H1 (cell line): ENCODE data around the gene EPHA1. TPM values are rescaled to one million over a fixed set of nuclear protein-coding genes. Genes with fewer than 3 reads are reported as not detected.

Experiments used
- CTCF ChIA-PET: fragments of 300-600 bp; sonication (Branson Sonifier 250); formaldehyde crosslinking; loops from one replicate; lab custom pipeline; 2021; ENCODE audit not compliant: partially characterized antibody; lab: Charles Lee
- POLR2A ChIA-PET: fragments of 300-600 bp; sonication (Branson Sonifier 250); formaldehyde crosslinking; loops from one replicate; lab custom pipeline; 2021; ENCODE audit warnings: inconsistent platforms; ENCODE audit not compliant: partially characterized antibody; lab: Charles Lee
- DNase-seq, 2 experiments: peaks; one replicate each; pipeline versions ENCODE4 v3.0.0 to v3.0.0-alpha.2; 2010 to 2022; ENCODE audit warnings: low spot score in 2 of 2, low read depth in 1 of 2, mixed read lengths in 1 of 2
- FAIRE-seq: peaks from 2 replicates; lab custom pipeline; 2011; peaks lifted over from hg19 to GRCh38; lab: Jason Lieb, UNC
- H2AFZ ChIP-seq: 2 replicates; pipeline ENCODE4 v1.8.1; 2012; ENCODE audit warnings: low read length, inconsistent platforms
- H2AK5ac ChIP-seq: 2 replicates; pipeline ENCODE4 v1.6.1; 2013; ENCODE audit warnings: low read depth, low read length
- H2BK120ac ChIP-seq: replicated peaks from 2 replicates; pipeline ENCODE3; 2013; ENCODE audit warnings: low read depth, low read length, inconsistent platforms
- H2BK12ac ChIP-seq: 2 replicates; pipeline ENCODE4 v1.6.1; 2013; ENCODE audit warnings: low read depth, low read length
- H2BK15ac ChIP-seq: 2 replicates; pipeline ENCODE4 v1.6.1; 2013; ENCODE audit warnings: low read length
- H2BK20ac ChIP-seq: 2 replicates; pipeline ENCODE4 v1.6.1; 2013; ENCODE audit warnings: low read length
- H2BK5ac ChIP-seq: 2 replicates; pipeline ENCODE4 v1.6.1; 2013; ENCODE audit warnings: low read depth, low read length
- H3K14ac ChIP-seq: 2 replicates; pipeline ENCODE4 v1.6.1; 2013; ENCODE audit warnings: inconsistent platforms; ENCODE audit not compliant: insufficient read length
- H3K18ac ChIP-seq: 2 replicates; pipeline ENCODE4 v1.6.1; 2013; ENCODE audit warnings: low read length; ENCODE audit errors: extremely low read depth
- H3K23ac ChIP-seq: 2 replicates; pipeline ENCODE4 v1.6.1; 2013; ENCODE audit warnings: inconsistent platforms; ENCODE audit not compliant: insufficient read length
- H3K23me2 ChIP-seq: 2 replicates; pipeline ENCODE4 v1.6.1; 2013; ENCODE audit warnings: low read depth, low read length
- H3K27ac ChIP-seq: 2 replicates; pipeline ENCODE4 v1.6.1; 2011; ENCODE audit warnings: low read depth, low read length, inconsistent platforms
- H3K27me3 ChIP-seq, 4 experiments: replicated peaks in 1 of 4; 1 replicate in 1 of 4; 2 replicates in 3 of 4; pipeline versions ENCODE4 v1.6.1 to v1.8.1; 2011 to 2013; ENCODE audit warnings: low read length in 3 of 4, mild to moderate bottlenecking in 3 of 4, inconsistent platforms in 2 of 4, mixed read lengths in 2 of 4, moderate library complexity in 1 of 4; ENCODE audit not compliant: control insufficient read depth in 3 of 4, insufficient read depth in 3 of 4; ENCODE audit errors: extremely low read depth in 1 of 4
- H3K36me3 ChIP-seq, 4 experiments: 2 replicates each; pipeline versions ENCODE4 v1.6.1 to v1.8.1; 2011 to 2013; ENCODE audit warnings: mild to moderate bottlenecking in 4 of 4, low read length in 3 of 4, moderate library complexity in 2 of 4, control low read depth in 1 of 4, inconsistent platforms in 1 of 4; ENCODE audit not compliant: insufficient read depth in 4 of 4, control insufficient read depth in 2 of 4
- H3K4ac ChIP-seq: replicated peaks from 2 replicates; pipeline ENCODE3; 2013; ENCODE audit warnings: low read length, low read depth, mixed read lengths, inconsistent platforms; ENCODE audit not compliant: insufficient read length
- H3K4me1 ChIP-seq, 4 experiments: replicated peaks in 1 of 4; 1 replicate in 1 of 4; 2 replicates in 3 of 4; pipeline versions ENCODE4 v1.6.1 to v1.8.1; 2011 to 2013; ENCODE audit warnings: low read length in 3 of 4, inconsistent platforms in 2 of 4, mixed read lengths in 1 of 4; ENCODE audit not compliant: insufficient read depth in 4 of 4, control insufficient read depth in 3 of 4
- H3K4me2 ChIP-seq, 2 experiments: 2 replicates each; pipeline versions ENCODE4 v1.6.1 to v1.8.1; 2011 to 2013; ENCODE audit warnings: low read depth in 2 of 2, low read length in 2 of 2, control low read depth in 1 of 2, inconsistent platforms in 1 of 2, mild to moderate bottlenecking in 1 of 2; ENCODE audit not compliant: insufficient read depth in 1 of 2
- H3K4me3 ChIP-seq, 4 experiments: fragments of 200-600, 300-600 bp in 1 of 4; sonication (generic), shearing (Covaris generic), sonication (Bioruptor Twin) in 1 of 4; 2 replicates each; pipeline versions ENCODE4 v1.5.1 to v1.8.1; 2011 to 2016; ENCODE audit warnings: low read length in 4 of 4, low read depth in 3 of 4, control low read depth in 2 of 4, inconsistent platforms in 2 of 4, mild to moderate bottlenecking in 2 of 4, mixed read lengths in 1 of 4, moderate library complexity in 1 of 4; ENCODE audit not compliant: insufficient read depth in 2 of 4; ENCODE audit errors: extremely low read depth in 1 of 4
- H3K56ac ChIP-seq: replicated peaks from 2 replicates; pipeline ENCODE3; 2013; ENCODE audit warnings: low read depth, mild to moderate bottlenecking, mixed read lengths, low read length, inconsistent platforms; ENCODE audit not compliant: insufficient read length
- H3K79me1 ChIP-seq: 2 replicates; pipeline ENCODE4 v1.6.1; 2013; ENCODE audit warnings: low read depth, low read length, control low read depth
- H3K79me2 ChIP-seq, 2 experiments: 2 replicates each; pipeline versions ENCODE4 v1.6.1 to v1.8.1; 2012 to 2013; ENCODE audit warnings: low read length in 2 of 2, mild to moderate bottlenecking in 2 of 2, inconsistent platforms in 1 of 2; ENCODE audit not compliant: insufficient read depth in 2 of 2, control insufficient read depth in 1 of 2
- H3K9ac ChIP-seq, 4 experiments: replicated peaks in 1 of 4; 1 replicate in 1 of 4; 2 replicates in 3 of 4; pipeline versions ENCODE4 v1.6.1 to v1.8.1; 2011 to 2013; ENCODE audit warnings: low read depth in 3 of 4, low read length in 3 of 4, control low read depth in 2 of 4, mild to moderate bottlenecking in 2 of 4, moderate library complexity in 2 of 4, inconsistent platforms in 1 of 4; ENCODE audit errors: extremely low read depth in 1 of 4
- H3K9me3 ChIP-seq, 2 experiments: 2 replicates each; pipeline versions ENCODE4 v1.6.1 to v1.8.1; 2012 to 2013; ENCODE audit warnings: mild to moderate bottlenecking in 2 of 2, moderate library complexity in 2 of 2, control low read depth in 1 of 2, inconsistent platforms in 1 of 2, low read depth in 1 of 2, low read length in 1 of 2, mixed read lengths in 1 of 2; ENCODE audit not compliant: insufficient read depth in 2 of 2
- H4K20me1 ChIP-seq, 2 experiments: replicated peaks in 1 of 2; 2 replicates each; pipeline versions ENCODE3 to v1.8.1; 2011 to 2013; ENCODE audit warnings: inconsistent platforms in 2 of 2, low read length in 2 of 2, mild to moderate bottlenecking in 1 of 2; ENCODE audit not compliant: insufficient read depth in 2 of 2, control insufficient read depth in 1 of 2
- H4K5ac ChIP-seq: 2 replicates; pipeline ENCODE4 v1.6.1; 2013; ENCODE audit warnings: low read length, low read depth, mixed read lengths, inconsistent platforms; ENCODE audit not compliant: insufficient read length
- H4K8ac ChIP-seq: 2 replicates; pipeline ENCODE4 v1.8.0; 2013; ENCODE audit warnings: mild to moderate bottlenecking, moderate library complexity, low read length, inconsistent platforms; ENCODE audit not compliant: insufficient read depth; ENCODE audit errors: extremely low read depth
- H4K91ac ChIP-seq: replicated peaks from 2 replicates; pipeline ENCODE3; 2013; ENCODE audit warnings: low read length, mixed read lengths, inconsistent platforms; ENCODE audit not compliant: insufficient read length
- BCL11A ChIP-seq, 2 experiments: IDR thresholded peaks; one replicate each; pipeline ENCODE4 v1.6.1; 2011; ENCODE audit warnings: low read depth in 2 of 2, low read length in 2 of 2, mild to moderate bottlenecking in 2 of 2
- CTCF ChIP-seq, 3 experiments: IDR thresholded peaks; 1 replicate in 2 of 3; 2 replicates in 1 of 3; pipeline versions ENCODE4 v1.5.1 to v1.6.1; 2011; ENCODE audit warnings: low read length in 3 of 3, mild to moderate bottlenecking in 3 of 3, inconsistent platforms in 2 of 3, low read depth in 1 of 3, moderate library complexity in 1 of 3; ENCODE audit not compliant: insufficient read depth in 1 of 3; ENCODE audit errors: control extremely low read depth in 1 of 3
- KDM1A ChIP-seq: fragments of 200-600, 300-600 bp; sonication (generic); IDR thresholded peaks from 2 replicates; pipeline ENCODE4 v1.7.1; 2016; ENCODE audit warnings: mild to moderate bottlenecking, low read length, borderline replicate concordance
- KDM4A ChIP-seq: IDR thresholded peaks from one replicate; pipeline ENCODE4 v1.7.1; 2012; ENCODE audit warnings: low read depth, mild to moderate bottlenecking, moderate library complexity, low read length, inconsistent platforms; ENCODE audit not compliant: severe bottlenecking
- NANOG ChIP-seq: IDR thresholded peaks from 2 replicates; pipeline ENCODE4 v1.6.1; 2011; ENCODE audit warnings: low read length, low read depth, mild to moderate bottlenecking, inconsistent platforms; ENCODE audit not compliant: insufficient read depth, poor library complexity, severe bottlenecking
- POU5F1 ChIP-seq: IDR thresholded peaks from 2 replicates; pipeline ENCODE4 v1.6.1; 2011; ENCODE audit warnings: low read depth, mild to moderate bottlenecking, low read length, moderate library complexity
- SIX5 ChIP-seq: IDR thresholded peaks from 2 replicates; pipeline ENCODE4 v1.6.1; 2011; ENCODE audit warnings: mild to moderate bottlenecking, low read depth, low read length
- SP2 ChIP-seq: IDR thresholded peaks from 2 replicates; pipeline ENCODE4 v1.6.1; 2012; ENCODE audit warnings: mild to moderate bottlenecking, low read length, inconsistent platforms
- YY1 ChIP-seq: IDR thresholded peaks from 2 replicates; pipeline ENCODE4 v1.6.1; 2011; ENCODE audit warnings: low read depth, mild to moderate bottlenecking, low read length
- WGBS, 2 experiments: shearing (Covaris generic) in 1 of 2; methylation state at CpG; one replicate each; pipeline versions ENCODE4 v1.1.6 to v1.1.7; 2013 to 2015; ENCODE audit warnings: low lambda C conversion rate in 2 of 2, mixed read lengths in 2 of 2, inconsistent platforms in 1 of 2, low coverage in 1 of 2, missing lambda C conversion rate in 1 of 2; ENCODE audit not compliant: insufficient replicate concordance in 2 of 2, insufficient coverage in 1 of 2, insufficient read length in 1 of 2; ENCODE audit errors: extremely low coverage in 1 of 2, missing lambda C conversion rate in 1 of 2; 5-methylcytosine and 5-hydroxymethylcytosine counted together
- polyA plus RNA-seq, 7 experiments: library from polyadenylated mRNA; depleted of rRNA in 3 of 7; stranded (reverse) in 5 of 7; unstranded in 2 of 7; fragments of >200 nt in 5 of 7; fragments of 200-250 nt in 2 of 7; gene quantifications; 1 replicate in 5 of 7; 2 replicates in 1 of 7; 4 replicates in 1 of 7; pipeline versions ENCODE4 v1.2.1 to v1.2.3, GENCODE V29; 2011 to 2013; ENCODE audit warnings: missing spikeins in 2 of 7, mixed read lengths in 2 of 7
- total RNA-seq: library from RNA; stranded (reverse); fragmentation: NEBNext Ultra II Directional; extraction: Animal tissue kit (Norgen Biotek cat#: 25700); gene quantifications from 2 replicates; pipeline ENCODE4 v1.2.1, GENCODE V29; 2021
- TF ChIP-seq, protein P1 (sequence below): IDR thresholded peaks from 2 replicates; pipeline ENCODE4 v1.6.1; 2011; ENCODE audit warnings: low read length, improper control_type of control experiment

The EPHA1 gene
- total and polyA plus RNA-seq, 2 of the 8 experiments (the other 6 are each of a cell fraction or from before 2014, with no cell fraction given) = 86.5 to 133 TPM

DNA sequence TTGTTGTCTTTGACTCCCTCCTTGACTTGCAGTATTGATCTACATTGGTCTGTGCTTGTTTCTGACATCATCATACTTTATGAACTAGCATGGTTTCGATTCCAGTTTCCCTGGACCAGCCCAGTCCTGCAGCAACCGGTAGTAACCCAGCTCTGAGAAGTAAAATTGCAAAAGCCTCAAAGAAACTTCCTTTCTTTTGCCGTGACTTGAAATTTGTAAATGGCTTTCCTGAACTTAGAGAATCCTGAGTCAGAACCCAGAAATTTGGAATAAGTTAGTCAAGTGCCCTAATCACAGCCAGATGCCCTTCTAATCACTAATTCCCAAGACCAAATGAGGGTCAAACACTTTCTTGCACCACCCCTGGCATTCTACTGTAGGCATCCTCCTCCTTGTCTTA is 49.6 kb upstream of the EPHA1 start:
- Histone ChIP-seq H3K27me3 (no peaks in the 10 kb centered on the region), H3K14ac (no peak overlapping the region), H2BK15ac (no peak overlapping the region), H3K9ac (no peak overlapping the region), H2AK5ac (no peak overlapping the region), H3K4me1 (peaks cover 0 to 2% (median 0%) of the 10 kb centered on the region in 4 experiments; a peak in 1 of 7 replicates), H3K27ac (no peak overlapping the region), H4K8ac (no peak overlapping the region), H4K5ac (no peak overlapping the region), H2BK20ac (no peak overlapping the region), H3K23ac (no peak overlapping the region), H2AFZ (no peak overlapping the region), H3K9me3 (peaks cover 8 to 11% of the 10 kb centered on the region in 2 experiments), H3K23me2 (no peaks in the 10 kb centered on the region), H3K18ac (no peak overlapping the region), H3K36me3 (no peaks in the 10 kb centered on the region), H2BK12ac (no peak overlapping the region), H3K56ac (no peak overlapping the region), H2BK5ac (no peak overlapping the region), H3K4me2 (no peak overlapping the region), H3K4me3 (no peak overlapping the region), H4K91ac (no peak overlapping the region), H4K20me1 (no peaks in the 10 kb centered on the region), H3K79me2 (no peaks in the 10 kb centered on the region), H3K79me1 (no peaks in the 10 kb centered on the region), H2BK120ac (no peak overlapping the region), H3K4ac (no peak overlapping the region)
- DNase-seq (no peak), FAIRE-seq (no peak)
- no peak for TF ChIP-seq POU5F1
- TF ChIP-seq NANOG = no peak
- no peak for TF ChIP-seq SP2
- no peak for TF ChIP-seq SIX5
- no peak for TF ChIP-seq CTCF (IDR thresholded peaks at IDR 0.05; ENCODE audit: control extremely low read depth in 1 of 3, insufficient read depth in 1 of 3, low read depth in 1 of 3, low read length in 3 of 3)
- TF ChIP-seq KDM4A = no peak
- TF ChIP-seq KDM1A = no peak
- no peak for TF ChIP-seq BCL11A (IDR thresholded peaks at IDR 0.05; ENCODE audit: low read depth in 2 of 2, low read length in 2 of 2)
- TF ChIP-seq YY1 = no peak
- TF ChIP-seq, protein P1, sequence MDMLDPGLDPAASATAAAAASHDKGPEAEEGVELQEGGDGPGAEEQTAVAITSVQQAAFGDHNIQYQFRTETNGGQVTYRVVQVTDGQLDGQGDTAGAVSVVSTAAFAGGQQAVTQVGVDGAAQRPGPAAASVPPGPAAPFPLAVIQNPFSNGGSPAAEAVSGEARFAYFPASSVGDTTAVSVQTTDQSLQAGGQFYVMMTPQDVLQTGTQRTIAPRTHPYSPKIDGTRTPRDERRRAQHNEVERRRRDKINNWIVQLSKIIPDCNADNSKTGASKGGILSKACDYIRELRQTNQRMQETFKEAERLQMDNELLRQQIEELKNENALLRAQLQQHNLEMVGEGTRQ = no peak
- ChIA-PET CTCF (no interaction called here), POLR2A (no interaction called here)
- 82% methylated on average over 3 of the region's 3 CpGs; no CpG with 5 or more reads in 1 of the 2 experiments for WGBS, 2 experiments
